GM19043 (cell line): Measurements from ENCODE around the gene RAPGEF2.

Experiments
- ATAC-seq: cut with Tn5 transposase; IDR thresholded peaks from one replicate; pipeline ENCODE4 v1.9.1; 2021; ENCODE audit warnings: low read depth; ENCODE audit not compliant: unreplicated experiment

Gene RAPGEF2

GRCh38 chr4:159131564-159131963 lies 28.7 kb downstream of the RAPGEF2 start:
- no peak for ATAC-seq

GRCh38 chr4:159134429-159134828 lies 31.6 kb downstream of the RAPGEF2 start:
- no peak for ATAC-seq

GRCh38 chr4:159137176-159137575 lies 34.3 kb downstream of the RAPGEF2 start:
- ATAC-seq = no peak

GRCh38 chr4:159138436-159138835 lies 35.6 kb downstream of the RAPGEF2 start:
- ATAC-seq = no peak

- ATAC-seq = no peak
Measured at GRCh38 chr4:159141193-159141592, 38.3 kb downstream of the RAPGEF2 start.

- no peak for ATAC-seq
Measured at GRCh38 chr4:159142241-159142640, 39.4 kb downstream of the RAPGEF2 start.

- no peak for ATAC-seq
Measured at GRCh38 chr4:159142681-159143384, 40.0 kb downstream of the RAPGEF2 start.

- no peak for ATAC-seq
Measured at GRCh38 chr4:159143687-159144086, 40.8 kb downstream of the RAPGEF2 start.

GRCh38 chr4:159144112-159144694 lies 41.3 kb downstream of the RAPGEF2 start:
- peak; percentile 39 for ATAC-seq

- no peak for ATAC-seq
Measured at GRCh38 chr4:159145318-159145991, 42.6 kb downstream of the RAPGEF2 start.

GRCh38 chr4:159145992-159146330 lies 43.1 kb downstream of the RAPGEF2 start:
- ATAC-seq = no peak

- ATAC-seq = no peak
Measured at GRCh38 chr4:159146488-159146887, 43.6 kb downstream of the RAPGEF2 start.

- no peak for ATAC-seq
Measured at GRCh38 chr4:159148441-159148840, 45.6 kb downstream of the RAPGEF2 start.

GRCh38 chr4:159149666-159150065 lies 46.8 kb downstream of the RAPGEF2 start:
- ATAC-seq = no peak

GRCh38 chr4:159150396-159150795 lies 47.5 kb downstream of the RAPGEF2 start:
- ATAC-seq = peak; percentile 38

- peak; percentile 47 for ATAC-seq
Measured at GRCh38 chr4:159150821-159151390, 48.0 kb downstream of the RAPGEF2 start.

GRCh38 chr4:159151689-159152088 lies 48.8 kb downstream of the RAPGEF2 start:
- no peak for ATAC-seq

- ATAC-seq = no peak
Measured at GRCh38 chr4:159152181-159152580, 49.3 kb downstream of the RAPGEF2 start.

GRCh38 chr4:159153669-159154068 lies 50.8 kb downstream of the RAPGEF2 start:
- ATAC-seq = no peak

- no peak for ATAC-seq
Measured at GRCh38 chr4:159155119-159155518, 52.2 kb downstream of the RAPGEF2 start.

GRCh38 chr4:159158083-159158617 lies 55.3 kb downstream of the RAPGEF2 start:
- no peak for ATAC-seq
